Measurements from ENCODE around the gene MYL2. TPM values are rescaled to one million over a fixed set of nuclear protein-coding genes. Genes with fewer than 3 reads are reported as not detected.

The MYL2 gene
- total and polyA plus RNA-seq, 7 donors: 4.2 to 22.8 (median 19.0) TPM; not detected in 4

DNA sequence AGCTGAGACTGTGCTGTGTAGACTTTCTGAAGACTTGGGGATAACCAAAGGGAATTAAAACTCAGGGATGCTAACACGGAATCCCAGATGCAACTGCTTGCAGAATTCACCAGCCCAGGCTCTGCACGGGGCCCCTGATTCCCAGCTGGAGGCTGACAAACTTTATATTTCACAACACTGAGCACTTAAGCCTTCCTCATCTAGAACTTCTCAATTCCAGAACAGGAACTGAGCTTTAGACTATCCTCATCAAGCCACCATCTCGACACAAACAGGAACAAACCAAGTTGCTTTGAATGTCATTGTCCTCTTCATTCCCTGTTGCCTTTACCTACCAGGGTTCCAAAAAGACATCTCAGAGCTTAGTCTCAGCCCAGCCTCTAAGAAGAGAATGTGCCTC is 51.4 kb downstream of the MYL2 start:
- Histone ChIP-seq H3K9me3 (no peaks in the 10 kb centered on the region), H3K4me3 (no peak overlapping the region), H3K4me1 (no peaks in the 10 kb centered on the region), H3K27me3 (no peaks in the 10 kb centered on the region), H3K27ac (no peak overlapping the region), H3K36me3 (no peaks in the 10 kb centered on the region)
- DNase-seq: no peak
- intact Hi-C loops (cut with DNase I): no loop called here
- 51 to 72% methylated on average over 3 of the region's 3 CpGs for WGBS, 2 donors
- TF ChIP-seq POLR2AphosphoS5 (IDR thresholded peaks at IDR 0.05) (no peak), EP300 (IDR thresholded peaks at IDR 0.05) (no peak), POLR2A (IDR thresholded peaks at IDR 0.05) (no peak)
- TF ChIP-seq, protein P1, sequence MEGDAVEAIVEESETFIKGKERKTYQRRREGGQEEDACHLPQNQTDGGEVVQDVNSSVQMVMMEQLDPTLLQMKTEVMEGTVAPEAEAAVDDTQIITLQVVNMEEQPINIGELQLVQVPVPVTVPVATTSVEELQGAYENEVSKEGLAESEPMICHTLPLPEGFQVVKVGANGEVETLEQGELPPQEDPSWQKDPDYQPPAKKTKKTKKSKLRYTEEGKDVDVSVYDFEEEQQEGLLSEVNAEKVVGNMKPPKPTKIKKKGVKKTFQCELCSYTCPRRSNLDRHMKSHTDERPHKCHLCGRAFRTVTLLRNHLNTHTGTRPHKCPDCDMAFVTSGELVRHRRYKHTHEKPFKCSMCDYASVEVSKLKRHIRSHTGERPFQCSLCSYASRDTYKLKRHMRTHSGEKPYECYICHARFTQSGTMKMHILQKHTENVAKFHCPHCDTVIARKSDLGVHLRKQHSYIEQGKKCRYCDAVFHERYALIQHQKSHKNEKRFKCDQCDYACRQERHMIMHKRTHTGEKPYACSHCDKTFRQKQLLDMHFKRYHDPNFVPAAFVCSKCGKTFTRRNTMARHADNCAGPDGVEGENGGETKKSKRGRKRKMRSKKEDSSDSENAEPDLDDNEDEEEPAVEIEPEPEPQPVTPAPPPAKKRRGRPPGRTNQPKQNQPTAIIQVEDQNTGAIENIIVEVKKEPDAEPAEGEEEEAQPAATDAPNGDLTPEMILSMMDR (IDR thresholded peaks at IDR 0.05): no peak

DNA sequence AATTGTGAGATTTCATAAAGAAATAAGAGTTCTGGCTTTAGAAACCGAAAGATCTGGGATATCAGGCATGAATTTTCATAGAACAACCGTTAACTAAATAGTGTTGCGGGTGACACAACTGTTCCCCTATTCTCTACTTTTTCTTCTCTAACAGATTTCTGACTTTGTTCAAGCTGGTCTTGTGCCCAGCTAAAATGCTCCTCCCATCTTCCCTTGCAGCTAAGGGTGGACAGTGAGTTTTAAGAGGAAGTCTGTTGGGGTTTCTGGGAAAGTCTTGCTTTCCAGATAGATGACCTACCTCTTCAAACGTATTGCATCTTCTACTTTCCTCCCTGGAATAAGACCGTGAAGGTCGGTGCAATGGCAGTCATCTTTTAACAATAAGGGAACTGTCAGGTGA is 54.9 kb downstream of the MYL2 start:
- Histone ChIP-seq H3K36me3 (no peaks in the 10 kb centered on the region), H3K27ac (no peak overlapping the region), H3K9me3 (no peaks in the 10 kb centered on the region), H3K27me3 (no peaks in the 10 kb centered on the region), H3K4me3 (no peak overlapping the region), H3K4me1 (no peaks in the 10 kb centered on the region)
- WGBS, 2 donors: 88 to 89% methylated on average over 6 of the region's 6 CpGs
- intact Hi-C loops (cut with DNase I): no loop called here
- TF ChIP-seq EP300 (IDR thresholded peaks at IDR 0.05) (no peak), POLR2AphosphoS5 (IDR thresholded peaks at IDR 0.05) (no peak), POLR2A (IDR thresholded peaks at IDR 0.05) (no peak)
- TF ChIP-seq, protein P1 (IDR thresholded peaks at IDR 0.05): no peak
- DNase-seq: no peak

DNA sequence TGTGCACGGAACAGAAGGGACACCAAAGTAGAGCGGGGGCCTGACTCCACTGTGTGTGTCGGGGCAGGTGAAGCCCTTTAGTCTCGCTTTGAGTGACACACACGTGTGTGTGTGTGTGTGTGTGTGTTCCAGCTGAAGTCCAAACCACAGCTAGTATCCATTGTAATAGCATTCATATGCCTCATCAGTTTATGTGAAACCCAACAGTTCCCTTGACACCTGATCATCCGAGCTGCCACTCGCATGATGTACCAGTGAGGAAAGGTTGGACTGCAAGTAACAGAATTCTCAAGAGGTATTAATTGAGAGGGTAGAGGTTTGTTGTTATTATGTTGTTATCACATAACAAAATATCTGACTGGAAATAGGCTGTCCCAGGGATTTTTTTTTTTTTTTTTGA is 57.2 kb downstream of the MYL2 start:
- Histone ChIP-seq H3K4me3 (no peak overlapping the region), H3K4me1 (no peaks in the 10 kb centered on the region), H3K27ac (no peak overlapping the region), H3K27me3 (no peaks in the 10 kb centered on the region), H3K36me3 (no peaks in the 10 kb centered on the region), H3K9me3 (no peaks in the 10 kb centered on the region)
- intact Hi-C loops (cut with DNase I): no loop called here
- no peak for TF ChIP-seq POLR2AphosphoS5 (IDR thresholded peaks at IDR 0.05)
- TF ChIP-seq POLR2A (IDR thresholded peaks at IDR 0.05): no peak
- TF ChIP-seq EP300 (IDR thresholded peaks at IDR 0.05): no peak
- TF ChIP-seq, protein P1 (IDR thresholded peaks at IDR 0.05): no peak
- 73 to 82% methylated on average over 7 of the region's 7 CpGs for WGBS, 2 donors
- no peak for DNase-seq

DNA sequence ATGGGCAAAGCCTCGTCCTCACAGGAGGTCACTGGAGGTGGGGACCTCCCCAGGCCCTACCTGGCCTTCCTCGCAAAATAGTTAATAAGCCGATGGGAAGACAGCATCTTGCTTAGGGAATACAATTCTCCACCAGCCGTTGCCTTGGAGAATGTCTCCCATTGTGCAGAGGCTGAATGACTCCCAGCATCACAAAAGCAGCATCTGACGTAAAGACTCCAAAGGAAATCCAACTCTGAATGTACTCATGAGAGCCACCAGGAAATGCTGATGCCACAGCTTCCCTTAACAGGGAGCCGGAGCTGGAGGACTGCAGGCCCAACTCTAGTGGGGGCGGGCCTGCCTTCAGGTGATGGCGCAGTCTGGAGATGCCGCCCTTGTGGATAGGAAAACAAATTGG is 58.0 kb downstream of the MYL2 start:
- H3K9me3 ChIP-seq: no peaks in the 10 kb centered on the region
- H3K36me3 ChIP-seq: no peaks in the 10 kb centered on the region
- no peak overlapping the region for H3K4me3 ChIP-seq
- TF ChIP-seq POLR2AphosphoS5 (IDR thresholded peaks at IDR 0.05): no peak
- TF ChIP-seq, protein P1 (IDR thresholded peaks at IDR 0.05): no peak
- TF ChIP-seq EP300 (IDR thresholded peaks at IDR 0.05): no peak
- no peak for TF ChIP-seq POLR2A (IDR thresholded peaks at IDR 0.05)
- no peaks in the 10 kb centered on the region for H3K27me3 ChIP-seq
- DNase-seq: no peak
- H3K27ac ChIP-seq: no peak overlapping the region
- WGBS, 2 donors: 89% methylated on average over 9 of the region's 9 CpGs
- no peaks in the 10 kb centered on the region for H3K4me1 ChIP-seq
- intact Hi-C loops (cut with DNase I): no loop called here

DNA sequence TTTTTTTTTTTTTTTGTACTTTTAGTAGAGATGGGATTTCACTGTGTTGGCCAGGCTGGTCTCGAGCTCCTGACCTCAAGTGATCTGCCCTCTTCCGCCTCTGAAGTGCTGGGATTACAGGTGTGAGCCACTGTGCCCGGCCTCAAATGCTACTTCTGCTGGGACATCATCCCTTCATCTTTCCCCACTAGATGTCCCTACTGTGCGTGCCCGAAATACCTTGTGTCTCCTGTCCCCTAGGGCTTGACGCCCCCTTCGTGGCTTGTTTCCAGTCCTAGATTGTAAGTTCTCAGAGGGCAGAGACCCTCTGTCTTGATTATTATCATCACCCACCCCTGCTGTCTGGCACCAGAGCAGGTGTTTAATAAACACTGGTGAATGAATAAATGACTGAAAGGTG is 58.6 kb downstream of the MYL2 start:
- no peaks in the 10 kb centered on the region for H3K27me3 ChIP-seq
- WGBS, 2 donors: 87 to 89% methylated on average over 7 of the region's 7 CpGs

More for the DNA sequence above, 58.6 kb downstream of the MYL2 start:
- H3K4me3 ChIP-seq: no peak overlapping the region
- no peak for DNase-seq
- intact Hi-C loops (cut with DNase I): no loop called here
- H3K9me3 ChIP-seq: no peaks in the 10 kb centered on the region
- no peak for TF ChIP-seq EP300 (IDR thresholded peaks at IDR 0.05)
- TF ChIP-seq POLR2A (IDR thresholded peaks at IDR 0.05): no peak
- TF ChIP-seq, protein P1 (IDR thresholded peaks at IDR 0.05): no peak
- TF ChIP-seq POLR2AphosphoS5 (IDR thresholded peaks at IDR 0.05): no peak
- no peaks in the 10 kb centered on the region for H3K36me3 ChIP-seq
- H3K4me1 ChIP-seq: no peaks in the 10 kb centered on the region
- H3K27ac ChIP-seq: no peak overlapping the region
